SK-N-SH treated with all-trans-retinoic acid at 6 μM for 48 hours (cell line): Measurements from ENCODE around the gene SEC31A.

Source experiments
- TOX ChIP-seq: fragments of 250-450 bp; sonication (Bioruptor Pico); IDR thresholded peaks from 2 replicates; pipeline ENCODE4 v1.8.0; 2021; ENCODE audit warnings: mild to moderate bottlenecking, moderate library complexity, borderline replicate concordance
- TF ChIP-seq, protein P1 (sequence below): fragments of 250-450 bp; sonication (Bioruptor Pico); IDR thresholded peaks from 2 replicates; pipeline ENCODE4 v1.8.0; 2020; ENCODE audit warnings: mild to moderate bottlenecking, moderate library complexity, borderline replicate concordance
- TF ChIP-seq, protein P2 (sequence below): fragments of 250-450 bp; sonication (Bioruptor Pico); IDR thresholded peaks from 2 replicates; pipeline ENCODE4 v1.5.1; 2020; ENCODE audit warnings: low read depth, mild to moderate bottlenecking, moderate library complexity

DNA sequence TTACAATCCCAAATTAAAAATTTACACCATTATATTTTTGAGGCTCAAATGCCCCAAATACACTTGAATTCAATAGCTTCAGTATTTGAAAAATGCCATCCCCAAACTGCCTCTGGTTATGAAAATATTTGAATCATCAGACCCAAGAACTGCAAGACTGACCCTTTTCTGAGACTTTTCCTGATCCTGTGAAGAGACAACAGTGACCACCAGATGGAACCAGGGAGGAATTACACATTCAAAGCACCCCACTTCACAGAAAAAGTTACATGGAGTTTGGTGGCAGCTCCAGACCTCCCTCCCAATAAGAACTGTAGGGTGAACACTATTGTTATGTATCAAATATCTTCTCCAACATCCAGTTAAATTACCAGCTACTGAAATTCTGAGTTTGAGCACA, 48.4 kb downstream of the SEC31A start:
- TF ChIP-seq, protein P1, sequence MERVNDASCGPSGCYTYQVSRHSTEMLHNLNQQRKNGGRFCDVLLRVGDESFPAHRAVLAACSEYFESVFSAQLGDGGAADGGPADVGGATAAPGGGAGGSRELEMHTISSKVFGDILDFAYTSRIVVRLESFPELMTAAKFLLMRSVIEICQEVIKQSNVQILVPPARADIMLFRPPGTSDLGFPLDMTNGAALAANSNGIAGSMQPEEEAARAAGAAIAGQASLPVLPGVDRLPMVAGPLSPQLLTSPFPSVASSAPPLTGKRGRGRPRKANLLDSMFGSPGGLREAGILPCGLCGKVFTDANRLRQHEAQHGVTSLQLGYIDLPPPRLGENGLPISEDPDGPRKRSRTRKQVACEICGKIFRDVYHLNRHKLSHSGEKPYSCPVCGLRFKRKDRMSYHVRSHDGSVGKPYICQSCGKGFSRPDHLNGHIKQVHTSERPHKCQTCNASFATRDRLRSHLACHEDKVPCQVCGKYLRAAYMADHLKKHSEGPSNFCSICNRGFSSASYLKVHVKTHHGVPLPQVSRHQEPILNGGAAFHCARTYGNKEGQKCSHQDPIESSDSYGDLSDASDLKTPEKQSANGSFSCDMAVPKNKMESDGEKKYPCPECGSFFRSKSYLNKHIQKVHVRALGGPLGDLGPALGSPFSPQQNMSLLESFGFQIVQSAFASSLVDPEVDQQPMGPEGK: no peak
- TF ChIP-seq, protein P2, sequence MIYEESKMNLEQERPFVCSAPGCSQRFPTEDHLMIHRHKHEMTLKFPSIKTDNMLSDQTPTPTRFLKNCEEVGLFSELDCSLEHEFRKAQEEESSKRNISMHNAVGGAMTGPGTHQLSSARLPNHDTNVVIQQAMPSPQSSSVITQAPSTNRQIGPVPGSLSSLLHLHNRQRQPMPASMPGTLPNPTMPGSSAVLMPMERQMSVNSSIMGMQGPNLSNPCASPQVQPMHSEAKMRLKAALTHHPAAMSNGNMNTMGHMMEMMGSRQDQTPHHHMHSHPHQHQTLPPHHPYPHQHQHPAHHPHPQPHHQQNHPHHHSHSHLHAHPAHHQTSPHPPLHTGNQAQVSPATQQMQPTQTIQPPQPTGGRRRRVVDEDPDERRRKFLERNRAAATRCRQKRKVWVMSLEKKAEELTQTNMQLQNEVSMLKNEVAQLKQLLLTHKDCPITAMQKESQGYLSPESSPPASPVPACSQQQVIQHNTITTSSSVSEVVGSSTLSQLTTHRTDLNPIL (CRISPR knock-in tag): no peak
- no peak for TF ChIP-seq TOX (CRISPR knock-in tag)
